Anterior cingulate cortex (tissue), 58 donors: Measurements from ENCODE around the gene BEND2.
A peak's percentile ranks its signal among the peaks of the same experiment; 100 is the strongest.
"Not testable (repeated sequence)": the region's sequence is repeated elsewhere in the genome, so short reads cannot be mapped to it uniquely, and the experiment has no call there.

ENCODE experiments used
- DNase-seq, 58 donors: peaks; one replicate each; lab custom pipeline; 2025; lab: John Stamatoyannopoulos, UW

BEND2 gene

GRCh38 chrX:18220786-18221185 is at the start of gene BEND2:
Gene BEND2, minus strand, starts transcription at chrX:18220886. Its CDS starts 136 bp downstream, at chrX:18220750.
- DNase-seq = no peak

DNA sequence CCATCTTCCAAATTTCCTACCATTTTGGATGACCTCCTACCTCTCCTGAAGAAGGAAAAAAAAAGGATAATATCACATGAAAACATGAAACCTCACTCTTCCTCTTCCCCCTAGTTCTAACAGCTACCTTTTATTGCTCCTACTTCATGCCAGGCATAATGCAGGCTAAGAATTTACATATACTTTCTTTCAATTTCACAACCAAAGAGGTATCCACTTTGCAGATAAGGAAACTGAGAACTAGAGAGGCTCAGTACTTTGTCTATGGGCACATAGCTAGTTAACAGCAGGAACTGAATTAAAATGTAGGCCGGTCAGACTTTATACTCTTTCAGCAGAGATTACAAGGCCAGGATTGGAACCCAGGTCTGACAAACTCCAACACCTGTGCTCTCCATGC is 34.4 kb upstream of the BEND2 start:
- DNase-seq = no peak

- DNase-seq = no peak
These were observed 32.1 kb upstream of the BEND2 start for GRCh38 chrX:18252644-18253359.

GRCh38 chrX:18229646-18230045 is 9.0 kb upstream of the BEND2 start:
- not testable (repeated sequence) for DNase-seq

- DNase-seq = no peak
These were observed 7.4 kb upstream of the BEND2 start for GRCh38 chrX:18228069-18228468.

DNA sequence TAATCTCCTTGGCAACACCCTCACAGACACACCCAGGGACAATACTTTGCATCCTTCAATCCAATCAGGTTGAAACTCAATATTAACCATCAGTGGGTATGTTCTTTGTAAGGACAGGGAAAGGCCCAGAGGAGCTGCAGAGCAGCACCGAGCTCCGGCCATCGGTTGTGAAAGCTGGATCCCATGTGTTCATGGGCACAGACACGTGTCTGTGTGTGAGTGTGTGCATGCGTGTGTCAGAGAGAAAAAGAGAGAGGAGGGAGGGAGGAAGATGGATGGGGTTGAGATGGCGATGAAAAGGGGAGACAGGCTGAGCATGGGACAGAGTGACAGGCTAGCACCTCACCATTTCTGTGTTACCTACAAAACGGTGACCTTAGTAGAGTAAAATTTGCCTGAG is 6.8 kb upstream of the BEND2 start:
- DNase-seq = no peak

- DNase-seq = no peak
These were observed 10.2 kb downstream of the BEND2 start for GRCh38 chrX:18210470-18210869.

- no peak for DNase-seq
These were observed 14.0 kb downstream of the BEND2 start for GRCh38 chrX:18206657-18207056.

- no peak for DNase-seq
These were observed 17.1 kb downstream of the BEND2 start for GRCh38 chrX:18203631-18204030.

DNA sequence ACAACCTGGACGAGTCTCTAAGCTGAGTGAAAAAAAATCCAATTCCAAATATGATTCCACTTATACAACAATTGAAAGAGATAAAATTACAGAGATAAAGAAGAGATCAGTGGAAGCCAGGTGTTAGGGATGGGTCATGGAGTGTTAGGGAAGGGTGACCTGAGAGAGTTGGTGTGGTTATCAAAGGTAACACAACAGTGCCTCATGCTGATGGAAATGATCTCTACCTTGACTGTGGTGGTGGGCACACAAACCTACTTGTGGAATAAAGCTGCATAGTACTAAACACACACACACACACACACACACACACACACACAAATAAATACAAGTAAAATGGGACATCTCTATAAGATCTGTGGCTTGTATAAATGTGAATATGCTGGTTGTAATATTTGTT is 26.0 kb downstream of the BEND2 start:
- no peak for DNase-seq

DNA sequence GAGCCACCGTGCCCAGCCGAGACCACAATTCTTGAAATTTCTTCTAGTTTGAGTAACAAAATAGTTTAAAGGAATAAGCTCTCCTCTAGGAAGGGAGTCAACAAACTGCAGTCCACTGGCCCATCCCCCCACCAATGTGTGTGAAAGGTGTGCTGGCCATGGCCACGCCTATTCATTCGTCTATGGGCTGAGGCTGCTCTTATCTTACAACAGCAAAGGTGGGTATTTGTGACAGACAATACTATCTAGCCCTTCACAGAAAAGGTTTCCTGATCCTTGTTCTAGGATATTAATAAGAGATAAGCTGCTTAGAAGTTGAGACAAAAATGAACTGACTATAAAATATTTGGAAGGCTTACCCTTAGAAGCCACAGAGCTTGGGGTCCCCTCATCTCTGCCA is 41.2 kb downstream of the BEND2 start:
- DNase-seq = no peak

DNA sequence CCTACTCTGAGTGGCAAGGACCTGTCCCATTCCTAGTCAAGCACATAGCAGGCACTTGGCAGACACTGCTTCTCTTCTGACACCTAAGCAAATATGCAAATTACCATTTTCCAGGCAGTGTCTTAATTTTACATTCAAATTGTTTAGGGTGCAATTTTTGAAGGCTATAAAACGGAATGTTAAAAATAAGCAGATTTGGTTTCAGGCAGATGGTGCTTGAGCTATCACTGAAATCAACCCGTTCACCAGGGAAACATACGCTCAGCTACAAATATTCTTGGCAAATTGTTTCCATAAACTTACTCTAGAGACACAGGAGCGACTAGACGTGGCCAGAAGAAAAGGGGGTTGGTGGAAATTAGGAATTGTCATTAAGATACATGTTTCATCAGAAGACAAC is 45.7 kb downstream of the BEND2 start:
- no peak for DNase-seq

- DNase-seq = no peak
These were observed 46.5 kb downstream of the BEND2 start for GRCh38 chrX:18174209-18174608.

- peak in 1 of 58 donors; percentile 0 for DNase-seq
These were observed 47.0 kb downstream of the BEND2 start for GRCh38 chrX:18173494-18174180.

- DNase-seq = no peak
These were observed 47.7 kb downstream of the BEND2 start for GRCh38 chrX:18172970-18173369.

- no peak for DNase-seq
These were observed 49.8 kb downstream of the BEND2 start for GRCh38 chrX:18170910-18171309.

- DNase-seq = no peak
These were observed 54.6 kb downstream of the BEND2 start for GRCh38 chrX:18166068-18166467.

DNA sequence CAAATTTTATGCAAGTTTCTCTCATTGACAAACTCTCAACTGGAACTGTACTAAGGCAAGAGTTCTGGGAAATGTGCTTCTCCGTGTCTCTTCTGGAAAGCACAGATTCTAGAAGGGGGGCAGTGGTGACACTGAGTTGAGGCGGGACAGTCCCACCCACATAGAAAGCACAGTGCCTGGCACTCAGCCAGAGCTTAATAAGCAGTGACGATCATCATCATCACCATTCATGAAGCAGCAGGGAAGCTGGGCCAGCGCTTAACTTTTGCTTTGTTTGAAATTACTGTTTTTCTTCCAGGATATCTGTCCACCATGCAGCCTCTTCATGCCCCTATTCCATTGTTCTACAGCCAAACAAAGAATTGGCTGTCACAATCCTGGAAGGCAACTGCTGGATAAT is 60.3 kb downstream of the BEND2 start:
- DNase-seq = peak in 3 of 58 donors; percentile 0 to 35 (median 1)

- no peak for DNase-seq
These were observed 61.7 kb downstream of the BEND2 start for GRCh38 chrX:18158963-18159362.

- no peak for DNase-seq
These were observed 69.0 kb downstream of the BEND2 start for GRCh38 chrX:18151649-18152048.

DNA sequence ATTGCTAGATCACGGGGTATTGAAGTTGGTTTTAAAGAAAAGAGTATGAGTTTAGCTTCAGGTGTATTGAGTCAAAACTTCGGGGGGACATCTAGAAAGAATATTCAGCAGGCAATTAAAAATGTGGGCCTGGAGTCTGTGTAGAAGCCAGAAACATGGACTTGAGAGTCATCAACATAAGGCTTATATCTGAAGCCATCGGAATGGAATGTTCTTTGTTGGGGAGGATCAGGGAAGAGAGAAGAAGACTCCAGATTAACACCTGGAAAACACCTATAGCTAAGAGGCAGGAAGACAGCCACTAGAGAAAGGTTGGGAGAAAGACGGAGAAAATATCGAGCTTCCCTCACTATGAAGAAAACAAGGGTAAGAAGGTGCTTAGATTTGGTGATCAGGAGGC is 69.5 kb downstream of the BEND2 start:
- no peak for DNase-seq

- no peak for DNase-seq
These were observed 71.2 kb downstream of the BEND2 start for GRCh38 chrX:18149454-18149853.
